ENCODE results near the gene KCTD8.
"Not testable (repeated sequence)": the region's sequence is repeated elsewhere in the genome, so short reads cannot be mapped to it uniquely, and the experiment has no call there.

KCTD8 gene

DNA sequence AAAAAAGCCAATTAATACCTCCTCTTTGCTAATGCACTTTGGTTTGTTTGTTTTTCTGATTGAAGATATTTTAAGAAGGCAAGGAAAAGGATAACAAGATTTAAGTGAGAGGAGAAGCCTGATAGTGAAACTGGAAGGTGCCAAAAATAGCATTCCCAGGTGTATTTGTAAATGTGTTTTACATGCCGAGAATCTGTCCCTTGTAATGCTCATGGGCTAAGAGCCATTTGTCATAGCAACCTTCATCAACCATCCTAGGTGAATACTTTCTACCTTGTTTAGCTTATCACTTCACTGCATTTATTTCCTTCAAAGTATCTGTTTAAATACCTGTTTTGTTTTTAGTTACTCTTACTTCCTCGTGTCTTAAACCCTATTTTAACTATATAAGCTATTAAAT lies 127.8 kb downstream of the KCTD8 start:
- no peak for DNase-seq

DNA sequence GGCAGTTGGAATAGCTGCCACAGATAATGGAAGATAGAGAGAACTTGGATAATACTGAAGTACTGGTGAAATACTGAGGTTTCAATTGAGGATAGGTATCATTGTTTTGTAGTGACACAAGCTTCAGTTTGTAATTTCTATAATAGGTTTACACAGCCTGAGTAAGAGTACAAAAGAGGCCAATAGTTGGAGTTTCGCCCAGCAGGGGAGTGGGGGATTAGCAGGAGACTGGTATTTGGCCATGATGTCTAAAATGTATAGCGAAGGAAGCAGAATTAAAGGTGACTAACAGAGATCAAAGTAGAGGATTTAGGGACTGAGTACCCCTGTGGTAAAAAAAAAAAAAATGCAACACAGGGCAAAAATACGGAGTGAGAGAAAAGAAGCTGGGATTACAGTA lies 129.5 kb downstream of the KCTD8 start:
- DNase-seq: no peak

DNA sequence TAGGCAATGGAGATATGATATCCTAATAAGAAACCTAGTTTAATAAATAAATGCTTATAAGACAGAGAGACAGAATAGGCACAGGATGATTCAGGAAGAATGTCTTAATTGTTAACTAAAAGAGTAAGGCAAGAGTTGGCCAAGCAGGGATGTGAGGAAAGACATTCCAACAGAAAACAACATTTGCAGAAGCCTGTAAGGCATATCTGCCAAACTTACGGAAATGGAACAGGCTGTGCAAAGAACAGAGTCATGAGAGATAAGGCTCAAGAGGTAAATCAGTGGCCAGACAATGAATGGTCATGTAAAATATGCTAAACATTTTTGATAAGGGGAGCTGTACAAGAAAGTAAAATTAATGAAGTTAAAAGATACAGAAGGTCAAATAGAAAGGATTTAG lies 134.9 kb downstream of the KCTD8 start:
- DNase-seq: no peak

DNA sequence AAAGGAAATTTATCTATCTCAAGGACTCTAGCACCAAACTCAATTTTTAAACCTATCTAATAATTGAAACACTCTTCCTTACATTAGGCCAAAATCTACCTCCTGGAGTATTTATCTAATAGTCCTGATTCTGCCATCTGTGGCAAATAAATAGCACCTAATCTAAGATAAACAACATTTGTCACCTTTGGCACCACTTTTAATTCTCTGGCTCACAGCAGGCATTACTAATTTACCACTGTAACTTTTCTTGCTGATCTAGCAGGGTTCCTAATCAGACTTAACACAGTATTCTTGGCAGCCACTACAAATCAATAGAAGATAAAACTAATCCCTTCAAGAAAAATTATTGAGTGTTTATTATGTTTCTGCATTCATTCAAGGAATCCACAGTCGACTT lies 161.1 kb downstream of the KCTD8 start:
- no peak for DNase-seq

DNA sequence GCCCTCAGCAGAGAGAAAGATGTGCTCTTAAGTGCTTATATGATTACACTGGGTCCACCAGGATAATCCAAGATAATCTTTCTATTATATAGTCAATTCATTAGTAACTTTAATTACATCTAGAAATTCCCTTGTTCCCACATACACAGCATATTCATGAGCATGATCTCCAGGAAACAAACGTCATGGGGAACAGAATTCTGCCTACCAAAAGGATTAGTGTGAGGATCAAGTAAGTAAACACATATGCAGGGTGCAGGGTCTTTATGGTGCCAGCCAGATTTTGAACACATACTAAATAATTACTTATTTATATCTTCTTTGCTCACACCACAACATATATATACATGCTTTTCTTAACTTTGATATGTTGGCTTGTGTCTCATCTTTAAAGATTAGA lies 169.1 kb downstream of the KCTD8 start:
- DNase-seq: no peak

DNA sequence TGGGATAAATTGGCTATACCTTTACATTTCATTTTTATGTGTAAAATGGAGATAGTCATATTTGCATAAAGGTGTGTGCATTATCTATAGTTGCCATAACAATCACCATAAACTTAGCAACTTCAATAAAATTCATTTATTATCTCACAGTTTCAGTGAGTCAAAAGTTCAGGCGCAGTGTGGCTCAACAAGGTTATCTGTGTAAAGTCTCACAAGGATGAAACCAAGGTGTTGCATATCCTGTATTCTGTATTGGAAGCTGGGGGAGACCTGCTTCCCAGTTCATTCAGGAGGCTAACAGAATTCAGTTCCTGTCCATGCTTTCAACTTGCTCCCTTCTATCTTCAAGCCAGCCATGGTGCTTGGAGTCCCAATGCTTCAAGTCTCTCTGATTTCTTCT lies 169.5 kb downstream of the KCTD8 start:
- no peak for DNase-seq

DNA sequence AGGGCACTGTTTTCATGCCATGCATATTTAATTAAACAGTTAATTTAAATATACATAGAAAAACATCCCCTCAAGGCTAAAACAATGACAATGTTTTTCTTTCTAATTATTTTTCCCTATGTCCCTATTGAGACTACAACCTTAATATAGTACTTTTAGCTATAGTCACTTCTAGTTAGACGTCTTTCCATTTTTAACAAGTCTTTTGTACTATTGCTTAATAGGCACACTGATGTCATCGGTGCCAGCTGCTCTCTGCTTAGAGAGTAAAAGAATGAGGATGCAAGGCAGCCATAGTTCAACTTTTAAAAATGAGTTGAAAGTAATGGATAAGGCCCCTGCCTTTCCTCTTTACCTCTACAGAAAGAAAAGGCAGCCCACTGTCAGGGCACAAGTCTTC lies 191.1 kb downstream of the KCTD8 start:
- no peak for DNase-seq

DNA sequence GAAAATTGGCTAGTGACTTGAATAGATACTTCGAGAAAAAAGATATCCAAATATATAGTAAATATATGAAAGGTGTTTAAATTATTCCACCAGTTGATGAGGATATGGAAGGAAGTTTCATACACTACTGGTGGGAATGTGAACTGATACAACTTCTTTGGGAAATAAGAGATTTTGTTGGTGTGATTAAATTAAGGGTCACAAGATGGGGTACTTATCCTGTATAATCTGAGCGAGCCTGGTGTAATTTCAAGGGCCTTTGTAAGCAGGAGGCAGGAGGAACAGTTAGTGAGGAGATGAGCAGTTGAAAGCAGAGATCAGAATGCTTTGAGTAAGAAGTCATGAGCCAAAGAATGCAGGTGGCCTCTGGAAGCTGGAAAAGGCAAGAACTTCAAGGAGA lies 192.2 kb downstream of the KCTD8 start:
- no peak for DNase-seq

DNA sequence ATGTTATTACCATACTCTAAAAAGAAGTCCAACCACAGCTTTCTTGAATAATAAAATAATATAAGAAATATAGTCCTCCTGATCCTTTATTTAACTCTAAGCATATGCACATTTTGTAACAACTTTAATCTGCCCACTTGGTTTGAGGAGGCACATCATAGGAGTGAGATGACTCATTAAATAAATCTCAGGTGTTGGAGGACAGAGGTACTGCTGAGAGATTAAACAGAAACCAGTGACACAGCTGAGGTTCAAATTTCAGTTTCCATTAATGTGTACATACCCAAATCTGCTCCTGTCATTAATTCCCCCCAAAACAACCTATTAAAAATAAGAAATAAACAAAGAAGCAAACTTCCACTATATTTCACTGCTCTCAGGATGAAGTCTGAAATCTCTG lies 211.0 kb downstream of the KCTD8 start:
- no peak for DNase-seq

DNA sequence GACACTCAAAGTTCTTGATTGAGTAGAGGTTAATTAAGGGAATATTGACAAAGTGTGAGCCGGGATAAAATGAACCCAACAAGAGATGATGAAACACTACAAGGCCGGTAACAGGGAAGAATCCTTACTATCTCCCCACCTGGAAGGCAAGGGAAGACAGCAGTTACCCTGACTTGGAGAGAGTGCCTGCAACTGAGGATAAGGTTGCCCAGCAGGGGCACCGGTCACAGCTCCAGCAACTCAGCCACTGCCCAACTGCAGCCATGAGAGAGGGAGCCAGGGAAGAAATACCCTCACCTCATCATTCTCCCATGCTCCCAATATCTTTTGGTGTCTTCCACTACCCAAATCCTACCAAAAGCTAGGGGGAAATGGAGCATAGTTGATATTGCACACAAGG lies 212.7 kb downstream of the KCTD8 start:
- DNase-seq: no peak

DNA sequence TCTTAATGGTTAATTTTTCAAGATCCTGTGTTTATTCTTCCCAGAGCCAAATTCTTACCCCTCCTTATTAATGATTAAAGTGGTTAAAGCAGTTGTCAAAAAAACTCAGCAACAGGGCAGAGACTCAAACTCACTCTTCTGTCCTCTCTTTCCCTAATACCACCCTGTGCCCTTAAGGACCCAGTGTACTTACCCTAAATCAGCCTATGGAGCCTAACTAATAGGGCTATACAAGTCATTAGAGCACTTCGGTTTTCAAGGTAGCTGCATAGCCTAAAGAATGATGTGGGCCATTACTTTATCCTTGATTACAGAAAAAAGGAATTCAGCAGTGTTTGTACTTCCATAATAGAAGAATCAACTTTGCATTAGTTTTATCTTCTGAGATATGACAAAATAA lies 216.3 kb downstream of the KCTD8 start:
- DNase-seq: no peak

DNA sequence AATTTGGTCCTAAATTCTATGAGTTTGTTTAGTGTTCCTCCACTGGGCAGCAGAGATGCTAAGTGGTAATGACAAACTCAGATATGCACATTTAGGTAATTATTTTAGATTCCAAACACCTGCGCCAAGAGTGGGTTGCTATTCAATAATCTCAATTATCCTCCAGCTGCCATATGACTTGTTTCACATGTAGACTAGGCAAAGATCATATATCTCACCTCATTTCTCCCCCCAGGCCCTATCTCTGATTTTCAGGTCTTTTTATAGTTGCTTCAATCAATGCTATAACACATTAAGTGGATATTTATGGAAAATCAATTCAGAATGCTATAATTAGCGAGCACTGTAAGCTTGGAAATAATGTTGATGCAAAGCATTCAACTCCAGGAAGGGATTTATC lies 217.6 kb downstream of the KCTD8 start:
- no peak for DNase-seq

DNA sequence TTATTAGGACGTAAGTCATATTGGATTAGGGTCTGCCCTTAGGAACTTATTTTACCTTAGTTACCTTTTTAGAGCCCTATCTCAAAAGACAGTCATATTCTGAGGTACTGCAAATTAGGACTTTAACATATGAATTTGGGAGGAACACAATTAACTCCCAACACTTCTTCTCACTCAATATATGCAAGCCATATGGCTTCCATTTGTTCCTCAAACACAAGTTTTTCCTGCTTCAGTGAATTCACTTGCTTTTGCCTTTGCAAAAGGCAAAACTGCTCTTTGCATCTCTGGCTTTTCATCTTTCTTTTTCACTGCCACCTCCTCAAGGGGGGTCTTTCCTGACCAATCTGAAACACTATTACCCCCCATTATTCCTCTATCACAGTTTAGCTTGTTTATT lies 220.3 kb downstream of the KCTD8 start:
- no peak for DNase-seq

DNA sequence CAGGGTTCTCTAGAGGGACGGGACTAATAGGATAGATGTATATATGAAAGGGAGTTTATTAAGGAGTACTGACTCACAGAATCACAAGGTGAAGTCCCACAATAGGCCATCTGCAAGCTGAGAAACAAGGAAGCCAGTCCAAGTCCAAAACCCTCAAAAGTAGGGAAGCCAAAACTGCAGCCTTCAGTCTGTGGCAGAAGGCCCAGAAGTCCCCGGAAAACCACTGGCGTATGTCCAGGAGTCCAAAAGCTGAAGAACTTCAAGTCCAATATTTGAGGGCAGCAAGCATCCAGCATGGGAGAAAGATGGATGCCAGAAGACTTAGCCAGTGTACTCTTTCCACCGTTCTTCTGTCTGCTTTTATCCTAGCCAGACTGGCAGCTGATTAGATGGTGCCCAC lies 227.2 kb downstream of the KCTD8 start:
- DNase-seq: no peak

DNA sequence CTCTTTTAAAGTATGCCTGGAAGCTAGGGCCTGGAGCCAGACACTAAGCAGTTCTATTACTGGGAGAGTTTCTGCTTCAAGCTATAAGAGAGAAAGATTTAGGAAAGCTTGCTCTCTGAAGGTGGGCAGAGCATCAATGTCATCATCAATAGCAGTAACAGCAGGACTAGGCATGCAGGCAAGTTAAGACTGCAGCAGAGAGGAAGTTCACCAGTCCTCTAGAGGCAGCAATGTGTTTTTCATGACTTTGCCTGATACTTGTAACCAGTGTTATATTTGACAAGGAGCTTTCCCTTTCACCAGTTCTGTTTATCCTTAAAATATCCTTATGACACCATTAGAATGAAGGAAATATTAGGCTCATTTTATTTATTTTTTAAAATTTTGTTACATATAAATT lies 237.9 kb downstream of the KCTD8 start:
- no peak for DNase-seq

DNA sequence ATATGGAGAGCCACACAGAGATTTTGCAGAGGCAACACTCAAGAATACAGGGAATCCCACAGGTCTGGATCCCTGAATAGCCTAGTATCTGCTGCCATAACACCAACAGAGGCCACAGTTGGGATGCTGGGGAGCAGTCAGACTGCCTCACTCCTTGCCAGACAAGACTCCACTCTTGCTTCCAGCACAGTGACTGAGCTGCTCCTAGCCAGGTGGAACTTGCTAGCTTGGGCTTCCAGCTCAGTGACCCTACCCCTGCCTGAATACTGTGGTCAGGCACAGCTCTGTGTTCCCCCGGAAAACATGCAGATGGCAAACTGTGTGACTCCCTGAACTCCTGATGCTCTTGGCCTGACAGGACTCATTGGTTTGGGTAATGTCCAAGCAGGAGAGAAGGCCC lies 251.8 kb downstream of the KCTD8 start:
- no peak for DNase-seq

DNA sequence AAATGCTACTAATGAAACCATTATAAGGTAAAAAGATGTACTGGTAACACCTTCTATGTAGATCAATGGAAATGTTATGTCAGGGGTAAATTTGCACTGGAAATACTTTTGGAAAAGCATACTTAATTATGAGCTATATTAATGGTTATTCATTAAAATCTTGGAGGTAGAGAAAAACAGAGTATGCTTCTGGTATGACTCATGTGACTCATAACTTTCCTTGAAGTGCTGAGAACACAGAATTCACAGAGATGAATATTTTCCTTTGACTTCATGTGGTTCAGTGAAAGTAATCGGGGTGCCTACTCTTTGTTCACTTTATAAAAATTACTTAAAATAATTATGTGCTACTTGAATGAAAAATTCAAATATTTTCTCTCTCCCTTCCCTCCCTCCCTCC lies 254.2 kb downstream of the KCTD8 start:
- no peak for DNase-seq

DNA sequence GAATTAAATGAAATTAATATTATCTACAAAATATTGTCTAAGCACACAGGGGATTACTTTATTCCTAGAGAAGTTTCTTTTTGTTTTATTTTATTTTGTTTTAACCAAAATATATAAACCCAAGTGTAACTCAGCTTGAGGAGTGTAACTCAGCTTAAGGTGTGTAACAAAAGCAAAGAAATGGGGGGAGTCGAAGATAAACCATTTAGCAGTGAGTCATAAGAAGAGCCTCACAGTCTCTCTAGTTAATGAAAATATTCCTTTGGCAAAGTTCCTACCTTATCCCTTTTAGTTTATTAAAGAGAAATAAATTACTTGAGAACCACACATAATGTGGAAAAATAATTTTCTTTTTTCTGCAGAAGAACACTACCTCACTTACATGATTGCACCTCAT lies 261.8 kb downstream of the KCTD8 start:
- DNase-seq: no peak

DNA sequence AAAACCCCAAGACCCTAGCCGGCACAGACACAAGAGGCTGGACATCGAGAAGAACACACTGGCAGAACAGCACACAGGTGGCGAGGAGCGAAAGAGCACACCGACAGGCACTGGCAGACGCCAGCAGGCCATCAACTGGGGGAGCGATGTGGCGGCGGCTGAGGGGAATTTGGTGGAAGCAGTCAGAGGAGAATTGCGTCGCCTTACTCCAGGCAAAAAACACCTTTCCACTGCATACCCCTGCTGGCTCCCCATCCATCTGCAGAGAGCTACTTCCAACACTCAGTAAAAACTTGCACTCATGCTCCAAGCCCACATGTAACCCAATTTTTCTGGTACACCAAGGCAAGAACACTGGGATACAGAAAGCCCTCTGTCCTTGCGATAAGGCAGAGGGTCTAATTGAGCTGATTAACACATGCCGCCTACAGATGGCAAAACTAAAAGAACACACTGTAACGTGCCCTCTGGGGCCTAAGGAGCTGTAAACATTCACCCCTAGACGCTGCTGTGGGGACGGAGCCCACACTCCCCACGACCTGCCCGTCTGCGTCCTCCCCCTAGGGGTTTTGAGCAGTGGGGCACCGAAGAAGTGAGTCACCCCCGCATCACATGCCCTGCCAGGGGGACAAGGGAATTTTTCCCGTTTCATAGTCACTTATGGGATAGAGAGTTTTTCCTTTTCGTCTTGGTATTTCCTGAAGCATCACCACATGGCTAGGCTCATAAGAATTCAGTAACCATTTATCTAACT lies 262.3 kb downstream of the KCTD8 start:
- DNase-seq: no peak

DNA sequence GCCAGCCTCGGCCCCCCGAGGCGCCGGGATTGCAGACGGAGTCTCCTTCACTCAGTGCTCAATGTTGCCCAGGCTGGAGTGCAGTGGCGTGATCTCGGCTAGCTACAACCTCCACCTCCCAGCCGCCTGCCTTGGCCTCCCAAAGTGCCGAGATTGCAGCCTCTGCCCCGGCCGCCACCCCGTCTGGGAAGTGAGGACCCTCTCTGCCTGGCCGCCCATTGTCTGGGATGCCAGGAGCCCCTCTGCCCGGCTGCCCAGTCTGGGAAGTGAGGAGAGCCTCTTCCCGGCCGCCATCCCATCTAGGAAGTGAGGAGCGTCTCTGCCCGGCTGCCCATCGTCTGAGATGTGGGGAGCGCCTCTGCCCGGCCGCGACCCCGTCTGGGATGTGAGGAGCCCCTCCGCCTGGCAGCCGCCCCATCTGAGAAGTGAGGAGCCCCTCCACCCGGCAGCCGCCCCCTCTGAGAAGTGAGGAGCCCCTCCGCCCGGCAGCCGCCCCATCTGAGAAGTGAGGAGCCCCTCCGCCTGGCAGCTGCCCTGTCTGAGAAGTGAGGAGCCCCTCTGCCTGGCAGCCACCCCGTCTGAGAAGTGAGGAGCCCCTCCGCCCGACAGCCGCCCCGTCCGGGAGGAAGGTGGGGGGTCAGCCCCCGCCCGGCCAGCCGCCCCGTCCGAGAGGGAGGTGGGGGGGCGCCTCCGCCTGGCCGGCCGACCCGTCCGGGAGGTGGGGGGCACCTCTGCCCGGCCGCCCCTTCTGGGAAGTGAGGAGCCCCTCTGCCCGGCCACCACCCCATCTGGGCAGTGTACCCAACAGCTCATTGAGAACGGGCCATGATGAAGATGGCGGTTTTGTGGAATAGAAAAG lies 266.9 kb downstream of the KCTD8 start:
- not testable (repeated sequence) for DNase-seq

DNA sequence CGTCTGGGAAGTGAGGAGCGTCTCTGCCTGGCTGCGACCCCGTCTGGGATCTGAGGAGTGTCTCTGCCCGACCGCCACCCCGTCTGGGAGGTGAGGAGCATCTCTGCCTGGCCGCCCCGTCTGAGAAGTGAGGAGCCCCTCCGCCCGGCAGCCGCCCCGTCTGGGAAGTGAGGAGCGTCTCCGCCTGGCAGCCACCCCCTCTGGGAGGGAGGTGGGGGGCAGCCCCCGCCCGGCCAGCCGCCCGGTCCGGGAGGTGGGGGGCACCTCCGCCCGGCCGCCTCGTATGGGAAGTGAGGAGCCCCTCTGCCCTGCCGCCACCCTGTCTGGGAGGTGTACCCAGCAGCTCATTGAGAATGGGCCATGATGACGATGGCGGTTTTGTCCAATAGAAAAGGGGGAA lies 280.8 kb downstream of the KCTD8 start:
- not testable (repeated sequence) for DNase-seq

DNA sequence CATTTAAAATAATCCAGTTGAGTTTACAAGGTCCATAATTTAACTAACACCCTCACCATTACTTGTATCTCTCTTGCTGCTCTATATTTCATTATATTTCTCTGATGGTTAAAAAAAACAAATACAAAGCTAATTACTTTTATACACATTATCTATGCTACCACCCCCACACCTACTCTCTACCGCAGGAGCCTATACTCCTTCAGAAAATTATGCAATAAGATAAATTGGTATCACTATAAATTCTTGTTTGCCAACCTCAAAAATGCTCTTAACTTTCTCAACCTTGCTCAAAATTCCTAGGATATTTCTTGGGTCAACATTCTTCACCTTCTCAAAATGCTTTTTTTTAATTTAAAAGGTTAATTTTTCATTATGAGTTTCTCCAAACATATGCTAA lies 282.7 kb downstream of the KCTD8 start:
- DNase-seq: no peak

DNA sequence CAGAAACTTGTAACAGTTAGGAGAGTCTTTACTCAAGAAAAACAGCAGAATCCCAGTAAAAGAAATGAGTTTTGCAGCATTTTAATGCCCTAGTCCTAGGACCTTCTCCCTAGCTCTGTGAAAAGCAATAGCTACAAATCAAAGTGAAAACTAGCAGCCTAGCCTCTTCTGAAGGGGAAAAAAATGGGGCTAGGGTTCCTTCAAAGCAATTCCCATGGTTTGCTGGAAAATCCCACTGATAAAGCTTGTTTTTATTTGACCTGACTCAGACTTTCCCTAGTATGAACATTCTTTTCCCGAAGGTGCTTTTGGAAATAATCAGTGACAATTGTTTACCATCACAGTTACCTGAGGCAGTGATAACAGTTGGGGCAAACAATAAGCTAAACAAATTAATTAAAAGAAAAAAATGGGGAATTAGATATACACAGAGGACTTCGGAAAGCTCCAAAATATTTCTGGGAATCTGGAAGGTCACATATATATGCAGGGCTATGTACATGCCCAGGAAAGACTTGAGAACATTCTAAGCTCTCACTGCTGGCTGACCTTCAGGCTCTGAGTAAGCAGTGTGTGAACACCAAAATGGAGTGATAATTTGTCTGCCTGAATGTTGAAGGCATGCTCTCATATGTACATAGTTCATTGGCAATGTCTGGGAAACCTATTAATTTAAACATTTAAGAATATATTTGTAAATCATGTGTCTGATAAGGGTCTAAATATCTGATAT lies 285.9 kb downstream of the KCTD8 start:
- DNase-seq: no peak

DNA sequence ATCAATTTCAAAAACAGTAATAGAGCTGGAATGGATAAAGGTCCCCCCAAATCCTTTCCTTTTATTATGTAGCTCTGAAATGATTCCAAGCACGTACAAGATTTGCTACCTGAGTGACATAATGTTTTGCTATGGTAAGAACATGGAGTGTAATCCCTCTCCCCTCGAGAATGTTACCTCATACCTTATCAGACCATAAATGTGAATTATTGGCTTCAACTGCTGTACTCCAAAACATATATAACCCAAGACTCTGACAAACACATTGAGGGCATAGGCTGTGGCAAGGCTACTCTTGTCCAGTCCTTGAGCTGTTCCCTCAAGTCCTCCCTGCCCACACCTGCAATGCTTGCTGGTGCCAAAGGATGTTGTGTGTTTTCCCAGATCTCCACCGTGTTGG lies 286.9 kb downstream of the KCTD8 start:
- no peak for DNase-seq
